WTC11 (cell line): Measurements from ENCODE around the gene CENPM. TPM values are rescaled to one million over a fixed set of nuclear protein-coding genes. Genes with fewer than 3 reads are reported as not detected.

Experiments used
- ATAC-seq: fragments of 200-7000 bp; cut with Tn5 transposase; 2 replicates; pipeline ENCODE4 v1.10.0; 2021; ENCODE audit warnings: mild to moderate bottlenecking, moderate library complexity
- CTCF ChIA-PET: fragments of 300-600 bp; sonication (Branson Sonifier 250); formaldehyde crosslinking; loops from one replicate; lab custom pipeline; 2021; ENCODE audit warnings: antibody characterized with exemption; lab: Charles Lee
- POLR2A ChIA-PET: fragments of 350-600 bp; sonication (Branson Sonifier 250); formaldehyde crosslinking; loops from one replicate; lab custom pipeline; 2021; ENCODE audit warnings: antibody characterized with exemption; lab: Charles Lee
- DNase-seq: peaks from one replicate; pipeline ENCODE4 v3.0.0; 2021; ENCODE audit warnings: low spot score
- H3K27ac Mint-ChIP-seq: 2 replicates; pipeline ENCODE4 v1.8.0; 2021; ENCODE audit warnings: mixed read lengths
- H3K27me3 Mint-ChIP-seq: 2 replicates; pipeline ENCODE4 v1.8.0; 2021; ENCODE audit warnings: low read depth, mild to moderate bottlenecking, moderate library complexity, mixed read lengths
- H3K36me3 Mint-ChIP-seq: 2 replicates; pipeline ENCODE4 v1.8.0; 2021; ENCODE audit warnings: mixed read lengths
- H3K4me1 Mint-ChIP-seq: 2 replicates; pipeline ENCODE4 v1.8.0; 2022; ENCODE audit warnings: mixed read lengths
- H3K4me3 Mint-ChIP-seq: 2 replicates; pipeline ENCODE4 v1.8.0; 2021; ENCODE audit warnings: mild to moderate bottlenecking, moderate library complexity, mixed read lengths
- H3K9me3 Mint-ChIP-seq: 2 replicates; pipeline ENCODE4 v1.8.0; 2021; ENCODE audit warnings: mixed read lengths
- CREB1 ChIP-seq: sonication (generic); formaldehyde crosslinking; IDR thresholded peaks from 2 replicates; pipeline ENCODE4 v1.8.0; 2023; ENCODE audit warnings: mild to moderate bottlenecking, missing genetic modification reagents
- ELF4 ChIP-seq: sonication (generic); formaldehyde crosslinking; IDR thresholded peaks from 2 replicates; pipeline ENCODE4 v1.8.1; 2022; ENCODE audit warnings: low read depth, mild to moderate bottlenecking, moderate library complexity, missing genetic modification reagents
- ESRRA ChIP-seq: sonication (generic); formaldehyde crosslinking; IDR thresholded peaks from 2 replicates; pipeline ENCODE4 v1.8.1; 2022; ENCODE audit warnings: mild to moderate bottlenecking, missing genetic modification reagents, borderline replicate concordance
- ETV6 ChIP-seq: sonication (generic); formaldehyde crosslinking; IDR thresholded peaks from 2 replicates; pipeline ENCODE4 v1.8.1; 2022; ENCODE audit warnings: mild to moderate bottlenecking, missing genetic modification reagents
- FOXP1 ChIP-seq: sonication (generic); formaldehyde crosslinking; IDR thresholded peaks from 2 replicates; pipeline ENCODE4 v1.8.0; 2022; ENCODE audit warnings: missing genetic modification reagents, mild to moderate bottlenecking, moderate library complexity, borderline replicate concordance
- HMGA2 ChIP-seq: fragments of 250-450 bp; sonication (Bioruptor Pico); IDR thresholded peaks from 2 replicates; pipeline ENCODE4 v1.4.0; 2021; ENCODE audit warnings: mild to moderate bottlenecking, moderate library complexity
- MXD4 ChIP-seq: fragments of 250-450 bp; sonication (Bioruptor Pico); IDR thresholded peaks from 2 replicates; pipeline ENCODE4 v1.8.0; 2021; ENCODE audit warnings: mild to moderate bottlenecking, moderate library complexity, borderline replicate concordance
- MYBL2 ChIP-seq: sonication (generic); formaldehyde crosslinking; IDR thresholded peaks from 2 replicates; pipeline ENCODE4 v1.8.1; 2023; ENCODE audit warnings: mild to moderate bottlenecking, moderate library complexity, missing genetic modification reagents
- OVOL2 ChIP-seq: fragments of 250-450 bp; sonication (Bioruptor Pico); IDR thresholded peaks from 2 replicates; pipeline ENCODE4 v1.9.0; 2021; ENCODE audit warnings: mild to moderate bottlenecking, borderline replicate concordance
- RELA ChIP-seq: sonication (generic); formaldehyde crosslinking; IDR thresholded peaks from 2 replicates; pipeline ENCODE4 v1.8.1; 2022; ENCODE audit warnings: missing genetic modification reagents, mild to moderate bottlenecking, borderline replicate concordance
- RORB ChIP-seq: fragments of 250-450 bp; sonication (Bioruptor Pico); IDR thresholded peaks from 2 replicates; pipeline ENCODE4 v1.9.0; 2021; ENCODE audit warnings: mild to moderate bottlenecking
- SMAD3 ChIP-seq: sonication (generic); formaldehyde crosslinking; IDR thresholded peaks from 2 replicates; pipeline ENCODE4 v1.8.0; 2022; ENCODE audit warnings: missing genetic modification reagents, mild to moderate bottlenecking, borderline replicate concordance
- TP53 ChIP-seq: sonication (generic); formaldehyde crosslinking; IDR thresholded peaks from 2 replicates; pipeline ENCODE4 v1.8.1; 2023; ENCODE audit warnings: mild to moderate bottlenecking, missing genetic modification reagents
- ZNF219 ChIP-seq: sonication (generic); formaldehyde crosslinking; IDR thresholded peaks from 2 replicates; pipeline ENCODE4 v1.8.0; 2023; ENCODE audit warnings: missing genetic modification reagents, mild to moderate bottlenecking, borderline replicate concordance
- ZNF232 ChIP-seq: sonication (generic); formaldehyde crosslinking; IDR thresholded peaks from 2 replicates; pipeline ENCODE4 v1.8.0; 2022; ENCODE audit warnings: mild to moderate bottlenecking, missing genetic modification reagents
- total RNA-seq: library from RNA; stranded (reverse); gene quantifications from 3 replicates; pipeline ENCODE4 v1.2.3, GENCODE V29; 2021
- TF ChIP-seq, protein P1 (sequence below): sonication (generic); formaldehyde crosslinking; IDR thresholded peaks from 2 replicates; pipeline ENCODE4 v1.8.0; 2022; ENCODE audit warnings: mild to moderate bottlenecking, missing genetic modification reagents
- TF ChIP-seq, protein P2 (sequence below): fragments of 250-450 bp; sonication (Bioruptor Pico); IDR thresholded peaks from 2 replicates; pipeline ENCODE4 v1.9.0; 2021; ENCODE audit warnings: mild to moderate bottlenecking
- TF ChIP-seq, protein P3 (sequence below): sonication (generic); formaldehyde crosslinking; IDR thresholded peaks from 2 replicates; pipeline ENCODE4 v1.8.0; 2022; ENCODE audit warnings: mild to moderate bottlenecking, missing genetic modification reagents
- TF ChIP-seq, protein P4 (sequence below): sonication (generic); formaldehyde crosslinking; conservative IDR thresholded peaks from 2 replicates; pipeline ENCODE4 v1.8.1; 2022; ENCODE audit warnings: mild to moderate bottlenecking, missing genetic modification reagents
- TF ChIP-seq, protein P5 (sequence below): fragments of 250-450 bp; sonication (Bioruptor Pico); IDR thresholded peaks from 2 replicates; pipeline ENCODE4 v1.9.0; 2021; ENCODE audit warnings: mild to moderate bottlenecking
- TF ChIP-seq, protein P6 (sequence below): fragments of 250-450 bp; sonication (Bioruptor Pico); IDR thresholded peaks from 2 replicates; pipeline ENCODE4 v1.8.0; 2021; ENCODE audit warnings: mild to moderate bottlenecking
- TF ChIP-seq, protein P7 (sequence below): sonication (generic); formaldehyde crosslinking; IDR thresholded peaks from 2 replicates; pipeline ENCODE4 v1.8.0; 2023; ENCODE audit warnings: missing genetic modification reagents

CENPM gene
- total RNA-seq, 1 experiment from 2014 or later = 40.3 TPM

DNA sequence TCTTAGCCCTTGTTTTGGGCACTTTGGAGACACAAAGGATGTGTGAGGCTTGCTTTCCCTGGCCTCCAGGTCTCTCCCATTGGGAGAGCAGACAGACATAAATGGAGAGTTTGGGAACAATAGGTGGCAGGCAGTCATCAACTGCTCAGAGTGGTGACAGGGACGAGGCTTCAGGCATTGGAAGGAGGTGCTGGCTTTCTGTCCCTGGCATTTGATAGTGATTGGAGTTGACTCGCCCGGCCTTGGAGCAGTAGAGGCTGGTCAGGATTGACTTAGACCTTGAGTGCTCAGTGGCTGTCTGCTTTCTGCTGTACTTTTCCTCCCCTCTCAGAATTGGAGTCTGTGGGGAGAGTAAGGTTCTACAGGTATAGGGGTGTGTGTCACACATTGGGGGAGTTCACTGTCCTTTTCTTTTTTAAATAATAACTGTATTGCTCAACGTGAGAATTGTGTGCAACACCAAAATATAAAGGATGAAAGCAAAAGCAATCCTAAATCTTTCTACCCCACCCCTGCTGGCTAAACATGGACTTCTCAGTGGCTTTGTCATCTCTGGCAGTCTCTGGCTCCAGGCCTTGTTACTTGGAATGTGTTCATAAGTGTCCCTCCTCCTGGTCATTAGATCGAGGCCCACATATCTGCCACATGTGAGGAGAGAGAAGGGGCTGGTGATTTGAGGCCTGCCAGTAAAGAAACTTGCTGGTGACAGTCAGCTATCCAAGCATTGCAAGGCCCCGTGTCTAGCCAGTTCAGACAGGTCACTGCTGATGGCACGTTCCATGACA, 53.2 kb downstream of the CENPM start:
- no peak for ATAC-seq
- Mint-ChIP-seq H3K36me3 (peaks cover 73% of the 10 kb centered on the region), H3K4me1 (no peaks in the 10 kb centered on the region), H3K4me3 (no peak overlapping the region), H3K27ac (no peak overlapping the region), H3K27me3 (no peaks in the 10 kb centered on the region), H3K9me3 (no peaks in the 10 kb centered on the region)
- DNase-seq = no peak
- CTCF ChIA-PET = interaction anchor here (1.5 to 1.6 kb wide), 2 partner anchors 32 to 227 kb away, joined by 3 read pairs; no protein-coding TSS in a partner anchor
- TF ChIP-seq, protein P1, sequence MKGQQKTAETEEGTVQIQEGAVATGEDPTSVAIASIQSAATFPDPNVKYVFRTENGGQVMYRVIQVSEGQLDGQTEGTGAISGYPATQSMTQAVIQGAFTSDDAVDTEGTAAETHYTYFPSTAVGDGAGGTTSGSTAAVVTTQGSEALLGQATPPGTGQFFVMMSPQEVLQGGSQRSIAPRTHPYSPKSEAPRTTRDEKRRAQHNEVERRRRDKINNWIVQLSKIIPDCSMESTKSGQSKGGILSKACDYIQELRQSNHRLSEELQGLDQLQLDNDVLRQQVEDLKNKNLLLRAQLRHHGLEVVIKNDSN = no peak
- TF ChIP-seq MYBL2 (CRISPR knock-in tag) = no peak
- no peak for TF ChIP-seq TP53
- no peak for TF ChIP-seq OVOL2 (CRISPR knock-in tag)
- POLR2A ChIA-PET = interaction anchor here (0.7 kb wide), 1 partner anchor 197 kb away, joined by 3 read pairs; no protein-coding TSS in a partner anchor

DNA sequence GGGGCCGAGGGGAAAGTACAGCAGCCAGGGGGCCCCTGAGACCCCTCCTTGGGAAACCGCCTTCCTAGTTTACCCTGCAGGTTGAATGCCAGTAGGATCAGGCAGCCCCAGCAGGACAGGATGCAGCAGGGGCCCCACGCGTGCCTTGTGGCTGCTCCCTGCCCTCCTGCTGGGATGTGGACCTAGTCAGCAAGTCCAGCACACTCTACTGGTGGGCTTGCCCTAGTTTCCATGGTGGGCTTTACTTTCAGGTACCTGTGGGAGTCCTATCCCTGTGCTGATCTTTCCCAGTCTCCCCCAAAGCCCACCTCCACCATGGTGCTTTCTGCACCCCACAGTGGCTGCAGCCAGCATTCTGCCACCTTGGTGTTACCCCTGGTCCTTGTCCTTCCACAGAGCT, 54.2 kb downstream of the CENPM start:
- DNase-seq = no peak
- no peaks in the 10 kb centered on the region for H3K4me1 Mint-ChIP-seq
- no peaks in the 10 kb centered on the region for H3K27me3 Mint-ChIP-seq
- ATAC-seq = no peak
- no peak overlapping the region for H3K4me3 Mint-ChIP-seq
- peaks cover 77% of the 10 kb centered on the region for H3K36me3 Mint-ChIP-seq
- TF ChIP-seq RORB (CRISPR knock-in tag) (no peak), ZNF232 (no peak), ESRRA (CRISPR knock-in tag) (no peak), ETV6 (CRISPR knock-in tag) (no peak), ELF4 (no peak), FOXP1 (CRISPR knock-in tag) (no peak)
- TF ChIP-seq, protein P2, sequence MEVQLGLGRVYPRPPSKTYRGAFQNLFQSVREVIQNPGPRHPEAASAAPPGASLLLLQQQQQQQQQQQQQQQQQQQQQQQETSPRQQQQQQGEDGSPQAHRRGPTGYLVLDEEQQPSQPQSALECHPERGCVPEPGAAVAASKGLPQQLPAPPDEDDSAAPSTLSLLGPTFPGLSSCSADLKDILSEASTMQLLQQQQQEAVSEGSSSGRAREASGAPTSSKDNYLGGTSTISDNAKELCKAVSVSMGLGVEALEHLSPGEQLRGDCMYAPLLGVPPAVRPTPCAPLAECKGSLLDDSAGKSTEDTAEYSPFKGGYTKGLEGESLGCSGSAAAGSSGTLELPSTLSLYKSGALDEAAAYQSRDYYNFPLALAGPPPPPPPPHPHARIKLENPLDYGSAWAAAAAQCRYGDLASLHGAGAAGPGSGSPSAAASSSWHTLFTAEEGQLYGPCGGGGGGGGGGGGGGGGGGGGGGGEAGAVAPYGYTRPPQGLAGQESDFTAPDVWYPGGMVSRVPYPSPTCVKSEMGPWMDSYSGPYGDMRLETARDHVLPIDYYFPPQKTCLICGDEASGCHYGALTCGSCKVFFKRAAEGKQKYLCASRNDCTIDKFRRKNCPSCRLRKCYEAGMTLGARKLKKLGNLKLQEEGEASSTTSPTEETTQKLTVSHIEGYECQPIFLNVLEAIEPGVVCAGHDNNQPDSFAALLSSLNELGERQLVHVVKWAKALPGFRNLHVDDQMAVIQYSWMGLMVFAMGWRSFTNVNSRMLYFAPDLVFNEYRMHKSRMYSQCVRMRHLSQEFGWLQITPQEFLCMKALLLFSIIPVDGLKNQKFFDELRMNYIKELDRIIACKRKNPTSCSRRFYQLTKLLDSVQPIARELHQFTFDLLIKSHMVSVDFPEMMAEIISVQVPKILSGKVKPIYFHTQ (CRISPR knock-in tag) = no peak
- TF ChIP-seq, protein P3, sequence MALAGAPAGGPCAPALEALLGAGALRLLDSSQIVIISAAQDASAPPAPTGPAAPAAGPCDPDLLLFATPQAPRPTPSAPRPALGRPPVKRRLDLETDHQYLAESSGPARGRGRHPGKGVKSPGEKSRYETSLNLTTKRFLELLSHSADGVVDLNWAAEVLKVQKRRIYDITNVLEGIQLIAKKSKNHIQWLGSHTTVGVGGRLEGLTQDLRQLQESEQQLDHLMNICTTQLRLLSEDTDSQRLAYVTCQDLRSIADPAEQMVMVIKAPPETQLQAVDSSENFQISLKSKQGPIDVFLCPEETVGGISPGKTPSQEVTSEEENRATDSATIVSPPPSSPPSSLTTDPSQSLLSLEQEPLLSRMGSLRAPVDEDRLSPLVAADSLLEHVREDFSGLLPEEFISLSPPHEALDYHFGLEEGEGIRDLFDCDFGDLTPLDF = no peak
- TF ChIP-seq, protein P4, sequence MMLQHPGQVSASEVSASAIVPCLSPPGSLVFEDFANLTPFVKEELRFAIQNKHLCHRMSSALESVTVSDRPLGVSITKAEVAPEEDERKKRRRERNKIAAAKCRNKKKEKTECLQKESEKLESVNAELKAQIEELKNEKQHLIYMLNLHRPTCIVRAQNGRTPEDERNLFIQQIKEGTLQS (CRISPR knock-in tag) = no peak
- TF ChIP-seq, protein P5, sequence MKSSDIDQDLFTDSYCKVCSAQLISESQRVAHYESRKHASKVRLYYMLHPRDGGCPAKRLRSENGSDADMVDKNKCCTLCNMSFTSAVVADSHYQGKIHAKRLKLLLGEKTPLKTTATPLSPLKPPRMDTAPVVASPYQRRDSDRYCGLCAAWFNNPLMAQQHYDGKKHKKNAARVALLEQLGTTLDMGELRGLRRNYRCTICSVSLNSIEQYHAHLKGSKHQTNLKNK (CRISPR knock-in tag) = no peak
- H3K9me3 Mint-ChIP-seq = no peaks in the 10 kb centered on the region
- ChIA-PET POLR2A (interaction anchor here (0.7 kb wide), 1 partner anchor 196 kb away, joined by 3 read pairs; no protein-coding TSS in a partner anchor), CTCF (interaction anchor here (1.6 kb wide), 1 partner anchor 226 kb away, joined by 3 read pairs; no protein-coding TSS in a partner anchor)
- H3K27ac Mint-ChIP-seq = peak overlapping the region; percentile 79

DNA sequence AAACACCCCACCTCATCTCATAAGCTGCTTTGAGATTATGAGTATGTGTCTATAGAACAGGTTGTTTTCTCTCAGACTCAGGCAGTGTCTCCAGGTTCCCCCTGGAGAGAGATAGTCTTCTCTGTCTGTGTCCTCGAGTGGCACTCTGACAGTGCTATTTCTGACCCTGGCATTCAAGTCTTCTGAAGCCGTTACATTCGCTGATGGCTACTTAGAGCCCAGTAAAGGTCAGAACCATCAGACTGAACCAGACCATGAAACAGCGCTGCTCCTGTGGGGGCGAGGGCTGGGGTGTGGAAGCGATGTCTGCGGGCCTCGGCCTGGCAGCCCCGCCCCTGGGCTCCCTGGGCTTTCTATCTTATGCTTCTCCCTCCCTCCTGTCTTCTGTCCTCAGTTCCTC, 55.5 kb downstream of the CENPM start:
- Mint-ChIP-seq H3K27me3 (no peaks in the 10 kb centered on the region), H3K27ac (0 out of 2 replicates have a peak overlapping the region, but pooled peaks have one; percentile 31), H3K4me3 (no peak overlapping the region), H3K36me3 (peaks cover 79% of the 10 kb centered on the region), H3K4me1 (no peaks in the 10 kb centered on the region), H3K9me3 (no peaks in the 10 kb centered on the region)
- TF ChIP-seq HMGA2 (no peak), SMAD3 (CRISPR knock-in tag) (no peak), MXD4 (CRISPR knock-in tag) (no peak), CREB1 (no peak), ZNF219 (CRISPR knock-in tag) (no peak), RELA (CRISPR knock-in tag) (no peak)
- TF ChIP-seq, protein P6, sequence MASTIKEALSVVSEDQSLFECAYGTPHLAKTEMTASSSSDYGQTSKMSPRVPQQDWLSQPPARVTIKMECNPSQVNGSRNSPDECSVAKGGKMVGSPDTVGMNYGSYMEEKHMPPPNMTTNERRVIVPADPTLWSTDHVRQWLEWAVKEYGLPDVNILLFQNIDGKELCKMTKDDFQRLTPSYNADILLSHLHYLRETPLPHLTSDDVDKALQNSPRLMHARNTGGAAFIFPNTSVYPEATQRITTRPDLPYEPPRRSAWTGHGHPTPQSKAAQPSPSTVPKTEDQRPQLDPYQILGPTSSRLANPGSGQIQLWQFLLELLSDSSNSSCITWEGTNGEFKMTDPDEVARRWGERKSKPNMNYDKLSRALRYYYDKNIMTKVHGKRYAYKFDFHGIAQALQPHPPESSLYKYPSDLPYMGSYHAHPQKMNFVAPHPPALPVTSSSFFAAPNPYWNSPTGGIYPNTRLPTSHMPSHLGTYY = no peak
- TF ChIP-seq, protein P1 = no peak
- TF ChIP-seq, protein P7, sequence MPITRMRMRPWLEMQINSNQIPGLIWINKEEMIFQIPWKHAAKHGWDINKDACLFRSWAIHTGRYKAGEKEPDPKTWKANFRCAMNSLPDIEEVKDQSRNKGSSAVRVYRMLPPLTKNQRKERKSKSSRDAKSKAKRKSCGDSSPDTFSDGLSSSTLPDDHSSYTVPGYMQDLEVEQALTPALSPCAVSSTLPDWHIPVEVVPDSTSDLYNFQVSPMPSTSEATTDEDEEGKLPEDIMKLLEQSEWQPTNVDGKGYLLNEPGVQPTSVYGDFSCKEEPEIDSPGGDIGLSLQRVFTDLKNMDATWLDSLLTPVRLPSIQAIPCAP (CRISPR knock-in tag) = no peak
- CTCF ChIA-PET = no interaction called here
- POLR2A ChIA-PET = no interaction called here
- ATAC-seq (no peak), DNase-seq (no peak)
